K562 (cell line): ENCODE results near the gene SLC7A5. TPM values are rescaled to one million over a fixed set of nuclear protein-coding genes. Genes with fewer than 3 reads are reported as not detected.

Experiments
- ATAC-seq: fragments of 200-7000 bp; cut with Tn5 transposase; 3 replicates; pipeline ENCODE4 v1.9.1; 2020; ENCODE audit warnings: moderate library complexity
- BruUV-seq: library from RNA; stranded (reverse); fragments of 400-500 nt; replicated peaks from 2 replicates; lab custom pipeline; 2021; lab: Mats Ljungman, UMichigan
- CTCF ChIA-PET: fragments of 300-600 bp; formaldehyde crosslinking; extraction: SDS; loops from one replicate; lab custom pipeline; 2021; ENCODE audit warnings: low intra/inter-chr PET ratio; lab: Yijun Ruan, JAX
- POLR2A ChIA-PET: fragments of 300-600, 350-650 bp; sonication (Branson Sonifier 250); formaldehyde crosslinking; extraction: SDS; loops from one replicate; lab custom pipeline; 2021; ENCODE audit warnings: antibody characterized with exemption, inconsistent platforms; lab: Yijun Ruan, JAX
- DNase-seq, 4 experiments: peaks; one replicate each; pipeline versions ENCODE4 v3.0.0 to v3.0.0-alpha.2; 2011 to 2018; ENCODE audit warnings: low spot score in 3 of 4, mixed read lengths in 3 of 4; ENCODE audit errors: extremely low read depth in 1 of 4
- FAIRE-seq: peaks from 2 replicates; lab custom pipeline; 2011; peaks lifted over from hg19 to GRCh38; lab: Jason Lieb, UNC
- H2AFZ ChIP-seq: 2 replicates; pipeline ENCODE4 v1.6.0; 2011; ENCODE audit warnings: low read depth, low read length, control low read depth, inconsistent platforms
- H3K27ac ChIP-seq: fragments of 200-600 bp; 3 replicates; pipeline ENCODE4 v1.8.0; 2011; ENCODE audit warnings: low read depth, mild to moderate bottlenecking, control low read depth, inconsistent platforms, low read length, moderate library complexity, mixed read lengths; ENCODE audit errors: extremely low read depth
- H3K27me3 ChIP-seq, 2 experiments: fragments of 300-600 bp in 1 of 2; 2 replicates in 1 of 2; 3 replicates in 1 of 2; pipeline versions ENCODE4 v1.6.0 to v1.8.0; 2011; ENCODE audit warnings: inconsistent platforms in 2 of 2, low read length in 2 of 2, mild to moderate bottlenecking in 1 of 2, mixed read lengths in 1 of 2, moderate library complexity in 1 of 2; ENCODE audit not compliant: control insufficient read depth in 2 of 2, insufficient read depth in 2 of 2
- H3K36me3 ChIP-seq: fragments of 300-600 bp; 3 replicates; pipeline ENCODE4 v1.8.0; 2011; ENCODE audit warnings: mild to moderate bottlenecking, low read length, inconsistent platforms; ENCODE audit not compliant: control insufficient read depth, insufficient read depth
- H3K4me1 ChIP-seq, 2 experiments: fragments of 200-600 bp in 1 of 2; replicated peaks in 1 of 2; 2 replicates in 1 of 2; 3 replicates in 1 of 2; pipeline versions ENCODE4 v1.5.1 to v1.8.0; 2011; ENCODE audit warnings: inconsistent platforms in 2 of 2, low read length in 2 of 2, mild to moderate bottlenecking in 1 of 2, mixed read lengths in 1 of 2, moderate library complexity in 1 of 2; ENCODE audit not compliant: control insufficient read depth in 2 of 2, insufficient read depth in 2 of 2
- H3K4me2 ChIP-seq: 2 replicates; pipeline ENCODE4 v1.6.1; 2011; ENCODE audit warnings: low read length, control low read depth, inconsistent platforms, mixed read lengths; ENCODE audit not compliant: insufficient read depth
- H3K4me3 ChIP-seq: fragments of 200-600 bp; sonication (generic), shearing (Covaris generic); 2 replicates; pipeline ENCODE4 v1.5.1; 2016; ENCODE audit warnings: control low read depth, inconsistent platforms
- H3K79me2 ChIP-seq: fragments of 200-600 bp; 3 replicates; pipeline ENCODE4 v1.8.0; 2011; ENCODE audit warnings: low read length, inconsistent platforms; ENCODE audit not compliant: control insufficient read depth, insufficient read depth
- H3K9ac ChIP-seq, 2 experiments: 2 replicates each; pipeline versions ENCODE4 v1.6.0 to v1.6.1; 2011; ENCODE audit warnings: low read depth in 2 of 2, low read length in 2 of 2, control low read depth in 1 of 2, inconsistent platforms in 1 of 2, mild to moderate bottlenecking in 1 of 2, mixed read lengths in 1 of 2; ENCODE audit not compliant: insufficient read depth in 1 of 2
- H3K9me1 ChIP-seq: one replicate; pipeline ENCODE4 v1.6.0; 2011; ENCODE audit warnings: inconsistent platforms, mild to moderate bottlenecking, low read length, moderate library complexity; ENCODE audit not compliant: control insufficient read depth, insufficient read depth
- H3K9me3 ChIP-seq: replicated peaks from 2 replicates; pipeline ENCODE4 v1.5.1; 2011; ENCODE audit warnings: low read depth, low read length, inconsistent platforms; ENCODE audit not compliant: control insufficient read depth, insufficient read depth
- H4K20me1 ChIP-seq: replicated peaks from 2 replicates; pipeline ENCODE4 v1.6.1; 2011; ENCODE audit warnings: low read length, inconsistent platforms, mixed read lengths; ENCODE audit not compliant: control insufficient read depth, insufficient read depth
- GTF2B ChIP-seq: IDR thresholded peaks from 2 replicates; pipeline ENCODE4 v1.6.1; 2011; ENCODE audit not compliant: insufficient read length; ENCODE audit errors: extremely low read depth
- KDM2B ChIP-seq: fragments of 250-450 bp; sonication (Bioruptor Pico); IDR thresholded peaks from 2 replicates; pipeline ENCODE4 v1.8.0; 2021; ENCODE audit warnings: mild to moderate bottlenecking, moderate library complexity
- POLR2B ChIP-seq: fragments of 450-650 bp; IDR thresholded peaks from 2 replicates; pipeline ENCODE4 v1.6.1; 2018; ENCODE audit warnings: low read depth; ENCODE audit not compliant: partially characterized antibody
- POLR2G ChIP-seq: fragments of 200-400 bp; formaldehyde crosslinking; IDR thresholded peaks from 2 replicates; pipeline ENCODE4 v1.6.1; 2017; ENCODE audit warnings: low read depth, mild to moderate bottlenecking, antibody characterized with exemption, low read length, moderate library complexity
- PRDM10 ChIP-seq: fragments of 450-650 bp; IDR thresholded peaks from 2 replicates; pipeline ENCODE4 v1.6.1; 2018; ENCODE audit not compliant: partially characterized antibody
- PTRF ChIP-seq: fragments of 450-650 bp; IDR thresholded peaks from 2 replicates; pipeline ENCODE4 v1.6.1; 2016; ENCODE audit warnings: mild to moderate bottlenecking, missing genetic modification characterization, missing compliant biosample characterization
- RBFOX2 ChIP-seq: fragments of 200-400 bp; formaldehyde crosslinking; IDR thresholded peaks from 2 replicates; pipeline ENCODE4 v1.6.1; 2017; ENCODE audit warnings: low read depth, mild to moderate bottlenecking, low read length, moderate library complexity
- SMARCC2 ChIP-seq: fragments of 450-650 bp; IDR thresholded peaks from 2 replicates; pipeline ENCODE4 v1.6.1; 2017; ENCODE audit warnings: antibody characterized with exemption, moderate library complexity, mild to moderate bottlenecking, low read depth
- THRAP3 ChIP-seq: fragments of 450-650 bp; IDR thresholded peaks from 2 replicates; pipeline ENCODE4 v1.6.1; 2016; ENCODE audit warnings: mild to moderate bottlenecking, inconsistent platforms, borderline replicate concordance
- USF1 ChIP-seq: sonication (generic); formaldehyde crosslinking; IDR thresholded peaks from 2 replicates; pipeline ENCODE4 v1.9.0; 2022; ENCODE audit warnings: mild to moderate bottlenecking, missing genetic modification reagents
- ZBTB2 ChIP-seq: fragments of 450-650 bp; IDR thresholded peaks from 2 replicates; pipeline ENCODE4 v1.6.1; 2016; ENCODE audit warnings: antibody characterized with exemption
- ZNF586 ChIP-seq: fragments of 450-650 bp; formaldehyde crosslinking; conservative IDR thresholded peaks from 2 replicates; pipeline ENCODE4 v1.4.0; 2020; ENCODE audit warnings: mild to moderate bottlenecking, moderate library complexity
- WGBS: fragments of 100-300 bp; shearing (Covaris generic); methylation state at CpG from one replicate; pipeline ENCODE4 v1.1.6; 2016; ENCODE audit warnings: low coverage, mixed read lengths; ENCODE audit not compliant: insufficient coverage; ENCODE audit errors: missing lambda C conversion rate; 5-methylcytosine and 5-hydroxymethylcytosine counted together
- in situ Hi-C: fragments of 300-500 bp; cut with MboI; formaldehyde crosslinking; loops from 4 replicates; pipeline ENCODE4 v1.15.0; 2018; ENCODE audit warnings: inconsistent platforms, mixed read lengths
- intact Hi-C: fragments of 100-400 bp; cut with micrococcal nuclease; formaldehyde crosslinking; loops from 2 replicates; pipeline ENCODE4 v1.14.2; 2022
- polyA plus RNA-seq, 8 experiments: library from polyadenylated mRNA; depleted of rRNA in 4 of 8; stranded (reverse) in 5 of 8; unstranded in 3 of 8; fragments of >200 nt; fragmentation: Nextera tagmentation in 2 of 8; fragmentation: Illumina TruSeq in 1 of 8; extraction: Ambion mirVana in 2 of 8; extraction: Trizol in 1 of 8; gene quantifications; 2 replicates each; pipeline versions ENCODE4 v1.2.1 to v1.2.3, GENCODE V29; 2011 to 2014; ENCODE audit warnings: inconsistent platforms in 1 of 8, missing spikeins in 1 of 8
- total RNA-seq, 7 experiments: library from RNA; depleted of rRNA in 6 of 7; stranded (reverse); fragments of >200 nt in 6 of 7; fragmentation: Illumina TruSeq in 2 of 7; extraction: Trizol in 2 of 7; gene quantifications; 2 replicates each; pipeline versions ENCODE4 v1.2.1 to v1.2.3, GENCODE V29; 2011 to 2021; ENCODE audit warnings: low replicate concordance in 1 of 7

The SLC7A5 gene
- total and polyA plus RNA-seq, 9 of the 15 experiments (the other 6 are each of a cell fraction or from before 2014, with no cell fraction given): 1.9 to 220 (median 18.6) TPM

- Histone ChIP-seq H3K79me2 (peaks cover 97% of the 10 kb centered on the region), H2AFZ (no peak overlapping the region), H3K4me3 (no peak overlapping the region), H3K4me1 (peaks cover 8 to 82% of the 10 kb centered on the region in 2 experiments), H3K9me1 (peaks cover 8% of the 10 kb centered on the region), H3K27ac (no peak overlapping the region), H3K36me3 (peaks cover 96% of the 10 kb centered on the region), H3K9me3 (no peaks in the 10 kb centered on the region), H4K20me1 (peaks cover 48% of the 10 kb centered on the region), H3K4me2 (no peak overlapping the region), H3K9ac (0 out of 4 replicates have a peak overlapping the region, but pooled peaks of 1 of the 2 experiments have one; percentile 43), H3K27me3 (no peaks in the 10 kb centered on the region)
- DNase-seq: no peak
- intact Hi-C loops (no loop called here), in situ Hi-C loops (no loop called here)
- FAIRE-seq: no peak
- ATAC-seq: no peak
- POLR2A ChIA-PET: interaction anchor here (0.6 to 2.2 kb wide), 5 partner anchors 9 to 301 kb away, joined by 3 to 12 read pairs (median 4); no protein-coding TSS in a partner anchor
- CTCF ChIA-PET: no interaction called here
- no TSS peak for BruUV-seq
- WGBS: 91% methylated on average over 26 of the region's 28 CpGs
- TF ChIP-seq KDM2B (no peak), GTF2B (no peak), RBFOX2 (peak; percentile 59), SMARCC2 (no peak), ZNF586 (CRISPR knock-in tag) (no peak), POLR2B (peak; percentile 27), ZBTB2 (no peak), PTRF (tag) (no peak), THRAP3 (no peak), PRDM10 (no peak), POLR2G (peak; percentile 10; the same call in 1 of the 2 replicates), USF1 (CRISPR knock-in tag) (no peak)
These were observed 21.3 kb downstream of the SLC7A5 start for GRCh38 chr16:87847785-87848675.
